HepG2 (cell line): ENCODE results near the gene PARN. TPM values are rescaled to one million over a fixed set of nuclear protein-coding genes. Genes with fewer than 3 reads are reported as not detected.

Experiments used
- ATAC-seq: fragments of 200-7000 bp; cut with Tn5 transposase; 3 replicates; pipeline ENCODE4 v1.9.1; 2020; ENCODE audit warnings: mild to moderate bottlenecking, moderate library complexity
- BruUV-seq: library from RNA; stranded (reverse); fragments of 400-500 nt; replicated peaks from 2 replicates; lab custom pipeline; 2021; lab: Mats Ljungman, UMichigan
- CTCF ChIA-PET: fragments of 300-600 bp; formaldehyde crosslinking; extraction: SDS; loops from one replicate; lab custom pipeline; 2021; ENCODE audit warnings: low total read pairs, inconsistent platforms, low intra/inter-chr PET ratio; lab: Yijun Ruan, JAX
- POLR2A ChIA-PET: fragments of 350-600 bp; sonication (Branson Sonifier 250); formaldehyde crosslinking; loops from one replicate; lab custom pipeline; 2020; ENCODE audit warnings: antibody characterized with exemption, inconsistent platforms; lab: Yijun Ruan, JAX
- DNase-seq: peaks from one replicate; pipeline ENCODE4 v3.0.0-alpha.2; 2015; ENCODE audit warnings: low spot score
- FAIRE-seq: peaks from 3 replicates; lab custom pipeline; 2011; peaks lifted over from hg19 to GRCh38; lab: Jason Lieb, UNC
- H2AFZ ChIP-seq: one replicate; pipeline ENCODE4 v1.6.1; 2011; ENCODE audit warnings: low read length, inconsistent platforms
- H3K27ac ChIP-seq: fragments of 300-600 bp; 3 replicates; pipeline ENCODE4 v1.8.0; 2011; ENCODE audit warnings: mixed run types, mild to moderate bottlenecking, mixed read lengths, low read length, inconsistent platforms; ENCODE audit not compliant: insufficient read depth; ENCODE audit errors: extremely low read length
- H3K27me3 ChIP-seq, 2 experiments: fragments of 200-600 bp in 1 of 2; 2 replicates in 1 of 2; 3 replicates in 1 of 2; pipeline versions ENCODE4 v1.6.0 to v1.8.0; 2011; ENCODE audit warnings: low read length in 2 of 2, mild to moderate bottlenecking in 2 of 2, moderate library complexity in 2 of 2, inconsistent platforms in 1 of 2; ENCODE audit not compliant: insufficient read depth in 2 of 2, control insufficient read depth in 1 of 2
- H3K36me3 ChIP-seq, 2 experiments: fragments of 200-600 bp in 1 of 2; replicated peaks in 1 of 2; 2 replicates in 1 of 2; 3 replicates in 1 of 2; pipeline versions ENCODE4 v1.5.1 to v1.8.0; 2011; ENCODE audit warnings: low read length in 2 of 2, inconsistent platforms in 1 of 2; ENCODE audit not compliant: insufficient read depth in 2 of 2, control insufficient read depth in 1 of 2
- H3K4me1 ChIP-seq: 2 replicates; pipeline ENCODE4 v1.5.1; 2012; ENCODE audit warnings: low read length, inconsistent platforms; ENCODE audit not compliant: insufficient read depth
- H3K4me2 ChIP-seq: 2 replicates; pipeline ENCODE4 v1.6.0; 2011; ENCODE audit warnings: low read depth, low read length, inconsistent platforms
- H3K4me3 ChIP-seq, 3 experiments: fragments of 200-600 bp in 1 of 3; sonication (generic), shearing (Covaris generic) in 1 of 3; replicated peaks in 1 of 3; 2 replicates each; pipeline ENCODE4 v1.5.1; 2011 to 2016; ENCODE audit warnings: low read length in 3 of 3, inconsistent platforms in 2 of 3, low read depth in 2 of 3, mild to moderate bottlenecking in 2 of 3, control low read depth in 1 of 3, mixed read lengths in 1 of 3; ENCODE audit not compliant: insufficient read depth in 1 of 3
- H3K79me2 ChIP-seq: one replicate; pipeline ENCODE4 v1.6.1; 2011; ENCODE audit warnings: low read length, inconsistent platforms; ENCODE audit not compliant: insufficient read depth
- H3K9ac ChIP-seq: 2 replicates; pipeline ENCODE4 v1.6.0; 2011; ENCODE audit warnings: mild to moderate bottlenecking, low read depth, low read length, inconsistent platforms; ENCODE audit not compliant: insufficient read depth
- H3K9me3 ChIP-seq: 2 replicates; pipeline ENCODE4 v1.5.1; 2012; ENCODE audit warnings: mild to moderate bottlenecking, low read length
- H4K20me1 ChIP-seq: 2 replicates; pipeline ENCODE4 v1.6.0; 2011; ENCODE audit warnings: inconsistent platforms, mild to moderate bottlenecking, low read length, moderate library complexity; ENCODE audit not compliant: insufficient read depth
- ETV6 ChIP-seq: sonication (generic); formaldehyde crosslinking; conservative IDR thresholded peaks from 2 replicates; pipeline ENCODE4 v1.4.0; 2020; ENCODE audit warnings: missing genetic modification reagents
- HINFP ChIP-seq: sonication (generic); formaldehyde crosslinking; IDR thresholded peaks from 2 replicates; pipeline ENCODE4 v1.4.0; 2020; ENCODE audit warnings: low read depth, mild to moderate bottlenecking, missing genetic modification reagents
- KLF15 ChIP-seq: sonication (generic); formaldehyde crosslinking; IDR thresholded peaks from 2 replicates; pipeline ENCODE4 v1.8.1; 2023; ENCODE audit warnings: borderline replicate concordance, mild to moderate bottlenecking, inconsistent platforms, missing genetic modification reagents, mixed read lengths
- MYPOP ChIP-seq: sonication (generic); formaldehyde crosslinking; IDR thresholded peaks from 2 replicates; pipeline ENCODE4 v1.8.1; 2023; ENCODE audit warnings: mild to moderate bottlenecking, moderate library complexity, missing genetic modification reagents
- RARA ChIP-seq: IDR thresholded peaks from 2 replicates; pipeline ENCODE4 v1.6.1; 2016; ENCODE audit warnings: missing genetic modification reagents, missing compliant biosample characterization
- RELA ChIP-seq: sonication (generic); formaldehyde crosslinking; IDR thresholded peaks from 2 replicates; pipeline ENCODE4 v1.4.0; 2020; ENCODE audit warnings: missing genetic modification reagents
- RNF2 ChIP-seq: fragments of 450-650 bp; conservative IDR thresholded peaks from 2 replicates; pipeline ENCODE4 v1.6.1; 2016; ENCODE audit warnings: low read depth
- TAF1 ChIP-seq: sonication (generic); formaldehyde crosslinking; IDR thresholded peaks from 2 replicates; pipeline ENCODE4 v1.4.0; 2020; ENCODE audit warnings: missing genetic modification reagents
- TMF1 ChIP-seq: sonication (generic); formaldehyde crosslinking; IDR thresholded peaks from 2 replicates; pipeline ENCODE4 v1.8.1; 2022; ENCODE audit warnings: low read depth, missing genetic modification reagents
- ZNF160 ChIP-seq: sonication (generic); formaldehyde crosslinking; IDR thresholded peaks from 2 replicates; pipeline ENCODE4 v1.8.0; 2022; ENCODE audit warnings: mild to moderate bottlenecking, inconsistent platforms, missing genetic modification reagents
- ZNF496 ChIP-seq: sonication (generic); formaldehyde crosslinking; IDR thresholded peaks from 2 replicates; pipeline ENCODE4 v1.8.1; 2023; ENCODE audit warnings: mild to moderate bottlenecking, moderate library complexity, missing genetic modification reagents; ENCODE audit not compliant: insufficient replicate concordance
- ZNF605 ChIP-seq: sonication (generic); formaldehyde crosslinking; IDR thresholded peaks from 2 replicates; pipeline ENCODE4 v1.8.0; 2022; ENCODE audit warnings: mild to moderate bottlenecking, missing genetic modification reagents
- ZNF652 ChIP-seq: IDR thresholded peaks from 2 replicates; pipeline ENCODE4 v1.6.1; 2016; ENCODE audit warnings: low read depth, borderline replicate concordance
- ZSCAN21 ChIP-seq: sonication (generic); formaldehyde crosslinking; IDR thresholded peaks from 2 replicates; pipeline ENCODE4 v1.8.0; 2022; ENCODE audit warnings: mild to moderate bottlenecking, missing genetic modification reagents, moderate library complexity, borderline replicate concordance
- WGBS: methylation state at CpG from one replicate; pipeline ENCODE4 v1.1.6; 2017; ENCODE audit warnings: low lambda C conversion rate; 5-methylcytosine and 5-hydroxymethylcytosine counted together
- in situ Hi-C: cut with HindIII; loops from 2 replicates; pipeline ENCODE4 v1.10.0; 2017; ENCODE audit warnings: low pct_unique_long_range_greater_than_20kb; ENCODE audit not compliant: extremely low pct_ligation_motif_present
- intact Hi-C: fragments of 100-400 bp; cut with micrococcal nuclease; formaldehyde crosslinking; loops from one replicate; pipeline ENCODE4 v1.10.0; 2022; ENCODE audit not compliant: unreplicated experiment
- polyA plus RNA-seq, 8 experiments: library from polyadenylated mRNA; depleted of rRNA in 3 of 8; stranded (reverse) in 7 of 8; unstranded in 1 of 8; fragments of >200 nt; fragmentation: Illumina TruSeq in 4 of 8; extraction: Trizol in 4 of 8; gene quantifications; 2 replicates each; pipeline versions ENCODE4 v1.2.1 to v1.2.3, GENCODE V29; 2011 to 2016; ENCODE audit warnings: low read depth in 4 of 8, missing spikeins in 1 of 8, mixed read lengths in 1 of 8; ENCODE audit not compliant: insufficient read depth in 1 of 8
- total RNA-seq, 5 experiments: library from RNA; depleted of rRNA; stranded (reverse); fragments of >200 nt; fragmentation: Illumina TruSeq; extraction: Trizol; gene quantifications; 2 replicates each; pipeline ENCODE4 v1.2.3, GENCODE V29; 2016; ENCODE audit warnings: low read depth in 1 of 5

Gene PARN
- total and polyA plus RNA-seq, 2 of the 13 experiments (the other 11 are each of a cell fraction or from before 2014, with no cell fraction given), result 13.3 to 47.6 TPM

GRCh38 chr16:14658063-14658462 is 28.0 kb upstream of the PARN start:
- Histone ChIP-seq H3K36me3 (peaks cover 28 to 69% of the 10 kb centered on the region in 2 experiments), H3K27me3 (no peaks in the 10 kb centered on the region), H3K79me2 (no peaks in the 10 kb centered on the region), H3K9ac (no peak overlapping the region), H3K4me3 (no peak overlapping the region), H3K9me3 (no peaks in the 10 kb centered on the region), H3K4me2 (no peak overlapping the region), H3K27ac (no peak overlapping the region), H4K20me1 (no peaks in the 10 kb centered on the region), H3K4me1 (peaks cover 21% of the 10 kb centered on the region), H2AFZ (no peak overlapping the region)
- WGBS, result 96% methylated on average over 2 of the region's 2 CpGs
- in situ Hi-C loops, result no loop called here
- no peak for FAIRE-seq
- POLR2A ChIA-PET, result interaction anchor here (1.5 kb wide), 1 partner anchor 24 kb away, joined by 3 read pairs; no protein-coding TSS in a partner anchor
- no peak for DNase-seq
- BruUV-seq, result no TSS peak
- ATAC-seq, result no peak
- CTCF ChIA-PET, result no interaction called here
- intact Hi-C loops, result no loop called here
- TF ChIP-seq ZNF652 (CRISPR knock-in tag), result no peak
- TF ChIP-seq RARA (CRISPR knock-in tag), result no peak
- no peak for TF ChIP-seq ZNF496
- no peak for TF ChIP-seq ZNF605 (CRISPR knock-in tag)

- ChIA-PET CTCF (no interaction called here), POLR2A (no interaction called here)
- no peak for FAIRE-seq
- intact Hi-C loops, result no loop called here
- Histone ChIP-seq H3K27me3 (no peaks in the 10 kb centered on the region), H2AFZ (no peak overlapping the region), H3K4me1 (peaks cover 21% of the 10 kb centered on the region), H3K36me3 (peaks cover 33 to 66% of the 10 kb centered on the region in 2 experiments)
- no peak for TF ChIP-seq KLF15 (CRISPR knock-in tag)
- no peak for TF ChIP-seq MYPOP (CRISPR knock-in tag)
- TF ChIP-seq TMF1, result no peak
- TF ChIP-seq RELA (CRISPR knock-in tag), result no peak
- no peak for TF ChIP-seq TAF1 (CRISPR knock-in tag)
- no peak for TF ChIP-seq ZNF160 (CRISPR knock-in tag)
- TF ChIP-seq HINFP (CRISPR knock-in tag), result no peak
- TF ChIP-seq ETV6 (CRISPR knock-in tag), result no peak
- TF ChIP-seq ZSCAN21 (CRISPR knock-in tag), result no peak
- TF ChIP-seq RNF2, result no peak
- TF ChIP-seq, all 625 proteins: peak for 0
- H3K79me2 ChIP-seq, result no peaks in the 10 kb centered on the region
- H3K27ac ChIP-seq, result no peak overlapping the region
- no peak overlapping the region for H3K9ac ChIP-seq
- DNase-seq (no peak), ATAC-seq (no peak)
- no peaks in the 10 kb centered on the region for H3K9me3 ChIP-seq
- no TSS peak for BruUV-seq
- H4K20me1 ChIP-seq, result no peaks in the 10 kb centered on the region
- in situ Hi-C loops, result no loop called here
- no peak overlapping the region for H3K4me3 ChIP-seq
- H3K4me2 ChIP-seq, result no peak overlapping the region
- 97% methylated on average over 2 of the region's 2 CpGs for WGBS
Measured at GRCh38 chr16:14652726-14653125, 22.7 kb upstream of the PARN start.
